Hippocampal formation (tissue), 2 donors: ENCODE measurements around the gene SEC14L2.
"Not testable (repeated sequence)": the region's sequence is repeated elsewhere in the genome, so short reads cannot be mapped to it uniquely, and the experiment has no call there.

Experiments
- DNase-seq, 2 donors: peaks; one replicate each; lab custom pipeline; 2025; lab: John Stamatoyannopoulos, UW

Gene SEC14L2

GRCh38 chr22:30455075-30455840 is 58.4 kb downstream of the SEC14L2 start:
- DNase-seq: no peak

GRCh38 chr22:30457981-30458380 is 61.2 kb downstream of the SEC14L2 start:
- peak; percentile 6 to 21 for DNase-seq

GRCh38 chr22:30459181-30460052 is 62.6 kb downstream of the SEC14L2 start:
- DNase-seq: no peak

- DNase-seq: no peak
Observed at GRCh38 chr22:30460147-30460546, 63.3 kb downstream of the SEC14L2 start.

GRCh38 chr22:30460555-30460954 is 63.7 kb downstream of the SEC14L2 start:
- not testable (repeated sequence) for DNase-seq

GRCh38 chr22:30469165-30469564 is 72.3 kb downstream of the SEC14L2 start:
- no peak for DNase-seq

- DNase-seq: no peak
Observed at GRCh38 chr22:30470655-30471054, 73.8 kb downstream of the SEC14L2 start.

- DNase-seq: no peak
Observed at GRCh38 chr22:30471616-30472318, 74.9 kb downstream of the SEC14L2 start, which contains the start of gene SEC14L3. Gene SEC14L3, minus strand, starts transcription at chr22:30472017. Its CDS starts 59 bp downstream, at chr22:30471958.

- no peak for DNase-seq
Observed at GRCh38 chr22:30472994-30473720, 76.3 kb downstream of the SEC14L2 start.

- DNase-seq: no peak
Observed at GRCh38 chr22:30474121-30474520, 77.3 kb downstream of the SEC14L2 start.
